H9 (cell line): ENCODE data around the gene COMT. TPM values are rescaled to one million over a fixed set of nuclear protein-coding genes. Genes with fewer than 3 reads are reported as not detected.

ENCODE experiments used
- DNase-seq: peaks from one replicate; pipeline ENCODE4 v3.0.0-alpha.2; 2017
- H2AFZ ChIP-seq: one replicate; pipeline ENCODE4 v1.6.1; 2013; ENCODE audit warnings: mild to moderate bottlenecking, low read length, control low read depth, moderate library complexity
- H2AK5ac ChIP-seq: 2 replicates; pipeline ENCODE4 v1.6.1; 2013; ENCODE audit warnings: low read length, control low read depth, mixed read lengths; ENCODE audit not compliant: insufficient read length
- H2BK120ac ChIP-seq: one replicate; pipeline ENCODE4 v1.6.1; 2013; ENCODE audit warnings: low read depth, mild to moderate bottlenecking, low read length, control low read depth, inconsistent platforms; ENCODE audit not compliant: poor library complexity, severe bottlenecking
- H2BK12ac ChIP-seq: 2 replicates; pipeline ENCODE4 v1.6.1; 2013; ENCODE audit warnings: low read length, control low read depth, mixed read lengths, low read depth; ENCODE audit not compliant: insufficient read length
- H2BK15ac ChIP-seq: 2 replicates; pipeline ENCODE4 v1.6.1; 2013; ENCODE audit warnings: low read depth, low read length, control low read depth
- H2BK20ac ChIP-seq: one replicate; pipeline ENCODE4 v1.6.1; 2013; ENCODE audit warnings: low read depth, mild to moderate bottlenecking, low read length, control low read depth, inconsistent platforms; ENCODE audit not compliant: poor library complexity, severe bottlenecking
- H2BK5ac ChIP-seq: 2 replicates; pipeline ENCODE4 v1.6.1; 2013; ENCODE audit warnings: low read length, control low read depth, mixed read lengths; ENCODE audit not compliant: insufficient read length
- H3K14ac ChIP-seq: 2 replicates; pipeline ENCODE4 v1.6.1; 2013; ENCODE audit warnings: low read length, control low read depth; ENCODE audit not compliant: insufficient read depth
- H3K18ac ChIP-seq: 2 replicates; pipeline ENCODE4 v1.6.1; 2013; ENCODE audit warnings: low read depth, mild to moderate bottlenecking, mixed read lengths, low read length, control low read depth; ENCODE audit not compliant: insufficient read length
- H3K23ac ChIP-seq: 2 replicates; pipeline ENCODE4 v1.6.1; 2013; ENCODE audit warnings: low read length, control low read depth, mixed read lengths, low read depth; ENCODE audit not compliant: insufficient read length
- H3K23me2 ChIP-seq: 2 replicates; pipeline ENCODE4 v1.6.1; 2013; ENCODE audit warnings: low read depth, mild to moderate bottlenecking, mixed read lengths, low read length, control low read depth; ENCODE audit not compliant: insufficient read length, poor library complexity, severe bottlenecking
- H3K27ac ChIP-seq: 2 replicates; pipeline ENCODE4 v1.5.1; 2013; ENCODE audit warnings: low read length, control low read depth, mixed read lengths, low read depth; ENCODE audit not compliant: insufficient read length
- H3K27me3 ChIP-seq: 2 replicates; pipeline ENCODE4 v1.6.1; 2013; ENCODE audit warnings: low read length, control low read depth, inconsistent platforms; ENCODE audit not compliant: insufficient read depth
- H3K4ac ChIP-seq: 2 replicates; pipeline ENCODE4 v1.6.1; 2013; ENCODE audit warnings: low read depth, mild to moderate bottlenecking, control low read depth, inconsistent platforms, low read length, moderate library complexity
- H3K4me1 ChIP-seq: 2 replicates; pipeline ENCODE4 v1.6.1; 2013; ENCODE audit warnings: low read length, control low read depth, inconsistent platforms; ENCODE audit not compliant: insufficient read depth
- H3K4me2 ChIP-seq: 2 replicates; pipeline ENCODE4 v1.6.1; 2013; ENCODE audit warnings: low read length, control low read depth, mixed read lengths; ENCODE audit not compliant: insufficient read length, insufficient read depth
- H3K56ac ChIP-seq: 2 replicates; pipeline ENCODE4 v1.6.1; 2013; ENCODE audit warnings: low read depth, mild to moderate bottlenecking, mixed read lengths, low read length, control low read depth; ENCODE audit not compliant: insufficient read length
- H3K79me1 ChIP-seq: 2 replicates; pipeline ENCODE4 v1.6.1; 2013; ENCODE audit warnings: low read depth, mild to moderate bottlenecking, moderate library complexity, low read length, control low read depth, inconsistent platforms; ENCODE audit not compliant: insufficient read depth, poor library complexity, severe bottlenecking
- H3K79me2 ChIP-seq: 2 replicates; pipeline ENCODE4 v1.6.1; 2013; ENCODE audit warnings: low read length, control low read depth, inconsistent platforms; ENCODE audit not compliant: insufficient read depth
- H3K9ac ChIP-seq: 2 replicates; pipeline ENCODE4 v1.6.1; 2013; ENCODE audit warnings: low read length, control low read depth, mixed read lengths; ENCODE audit not compliant: insufficient read length; ENCODE audit errors: extremely low read depth
- H3K9me3 ChIP-seq: one replicate; pipeline ENCODE4 v1.6.1; 2013; ENCODE audit warnings: low read depth, low read length, inconsistent platforms; ENCODE audit not compliant: control insufficient read depth
- H3T11ph ChIP-seq: one replicate; pipeline ENCODE4 v1.6.1; 2013; ENCODE audit warnings: mild to moderate bottlenecking, low read length, control low read depth, inconsistent platforms
- H4K20me1 ChIP-seq: one replicate; pipeline ENCODE4 v1.6.1; 2013; ENCODE audit not compliant: control insufficient read depth, insufficient read length, insufficient read depth
- H4K5ac ChIP-seq: 2 replicates; pipeline ENCODE4 v1.6.1; 2013; ENCODE audit warnings: low read depth, mild to moderate bottlenecking, mixed read lengths, low read length, control low read depth; ENCODE audit not compliant: insufficient read length
- H4K8ac ChIP-seq: replicated peaks from 2 replicates; pipeline ENCODE4 v1.6.1; 2013; ENCODE audit warnings: low read length, control low read depth, mixed read lengths, low read depth; ENCODE audit not compliant: insufficient read length
- H4K91ac ChIP-seq: 2 replicates; pipeline ENCODE4 v1.6.1; 2013; ENCODE audit warnings: low read depth, mild to moderate bottlenecking, moderate library complexity, mixed read lengths, low read length, control low read depth; ENCODE audit not compliant: insufficient read length
- H3K27ac Mint-ChIP-seq, 3 experiments: 2 replicates in 2 of 3; 3 replicates in 1 of 3; pipeline ENCODE4 v1.8.0; 2020 to 2021; ENCODE audit warnings: mixed read lengths in 3 of 3, mild to moderate bottlenecking in 1 of 3, moderate library complexity in 1 of 3
- H3K27me3 Mint-ChIP-seq: 2 replicates; pipeline ENCODE4 v1.8.0; 2021; ENCODE audit warnings: low read depth, mild to moderate bottlenecking, moderate library complexity, mixed read lengths
- H3K36me3 Mint-ChIP-seq, 3 experiments: 2 replicates in 2 of 3; 3 replicates in 1 of 3; pipeline ENCODE4 v1.8.0; 2020 to 2021; ENCODE audit warnings: low read depth in 3 of 3, mixed read lengths in 3 of 3; ENCODE audit not compliant: insufficient read depth in 1 of 3
- H3K4me1 Mint-ChIP-seq, 2 experiments: 2 replicates each; pipeline ENCODE4 v1.8.0; 2020; ENCODE audit warnings: mixed read lengths in 2 of 2
- H3K4me3 Mint-ChIP-seq, 2 experiments: 2 replicates in 1 of 2; 3 replicates in 1 of 2; pipeline ENCODE4 v1.8.0; 2020 to 2021; ENCODE audit warnings: mild to moderate bottlenecking in 2 of 2, mixed read lengths in 2 of 2, moderate library complexity in 1 of 2
- H3K9me3 Mint-ChIP-seq, 2 experiments: 2 replicates in 1 of 2; 3 replicates in 1 of 2; pipeline ENCODE4 v1.8.0; 2020; ENCODE audit warnings: mild to moderate bottlenecking in 2 of 2, mixed read lengths in 2 of 2, moderate library complexity in 1 of 2
- WGBS: extraction: QIAGEN DNeasy Blood & Tissue Kit; methylation state at CpG from one replicate; pipeline ENCODE4 v1.1.7; 2013; ENCODE audit warnings: missing lambda C conversion rate, low lambda C conversion rate, mixed read lengths; ENCODE audit not compliant: insufficient read length; ENCODE audit errors: extremely low coverage; 5-methylcytosine and 5-hydroxymethylcytosine counted together
- total RNA-seq: library from RNA; stranded (reverse); gene quantifications from 2 replicates; pipeline ENCODE4 v1.2.1, GENCODE V29; 2021
- TF ChIP-seq, protein P1 (sequence below): fragments of 200-600 bp; sonication (generic); conservative IDR thresholded peaks from 3 replicates; pipeline ENCODE4 v1.8.0; 2021; ENCODE audit warnings: antibody characterized with exemption, mild to moderate bottlenecking

Gene COMT
- total RNA-seq, 1 experiment from 2014 or later = 42.2 TPM

DNA sequence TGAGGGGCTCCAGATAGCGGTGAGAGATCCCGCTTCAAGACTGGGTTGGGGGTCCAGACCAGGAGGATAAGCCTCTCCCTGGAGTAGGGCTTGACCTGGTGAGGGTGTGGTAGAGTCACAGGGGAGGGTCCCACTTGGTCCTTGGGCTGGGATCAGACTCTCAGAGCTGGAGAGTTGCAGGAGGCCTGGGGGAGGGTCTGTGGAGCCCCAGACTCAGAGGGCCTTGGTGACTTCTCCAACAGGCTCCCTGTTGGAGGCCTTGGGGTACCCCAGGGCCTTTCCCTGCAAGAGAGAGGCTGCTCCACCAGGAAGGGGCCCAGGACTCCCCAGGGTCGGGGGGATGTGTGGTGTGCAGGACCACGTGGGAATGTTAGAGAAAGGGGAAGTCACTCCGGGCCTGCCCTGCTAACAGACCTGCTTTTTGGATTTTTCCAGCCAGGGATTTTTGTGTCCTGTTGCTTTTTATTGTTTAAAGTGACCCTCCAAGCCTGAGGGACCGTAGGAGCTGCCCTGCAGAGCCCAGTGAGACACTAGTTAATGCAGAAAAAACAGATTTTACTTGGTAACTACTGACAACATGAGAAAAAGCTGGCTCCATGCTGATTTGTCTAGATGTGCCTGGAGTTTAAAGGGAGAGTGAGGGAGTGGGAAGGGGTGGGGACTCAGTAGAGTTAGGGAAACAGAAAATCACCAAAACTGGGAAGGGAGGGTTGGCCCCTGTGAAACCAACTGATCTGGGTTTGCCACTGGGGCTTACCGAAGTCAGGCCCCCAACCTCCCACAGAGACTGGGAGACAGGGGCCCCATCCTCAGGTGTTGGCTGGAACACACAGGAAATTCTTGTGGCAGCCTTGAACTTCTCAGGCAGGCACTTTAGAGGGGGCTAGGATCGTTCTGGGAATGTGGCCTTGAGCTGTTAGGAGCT is 847 bp downstream of the COMT start:
- Histone ChIP-seq H3T11ph (no peak overlapping the region), H3K27ac (no peak overlapping the region), H2BK15ac (no peak overlapping the region), H2BK12ac (no peak overlapping the region), H2AK5ac (no peak overlapping the region), H4K8ac (no peak overlapping the region), H3K4ac (no peak overlapping the region), H4K91ac (no peak overlapping the region), H2BK120ac (no peak overlapping the region), H3K23me2 (no peaks in the 10 kb centered on the region), H3K9me3 (no peaks in the 10 kb centered on the region), H4K5ac (no peak overlapping the region), H3K18ac (peak overlapping the region; percentile 72), H3K79me1 (no peaks in the 10 kb centered on the region), H3K27me3 (no peaks in the 10 kb centered on the region), H2BK5ac (no peak overlapping the region), H3K9ac (no peak overlapping the region), H3K4me2 (peak overlapping the region; percentile 8), H2BK20ac (no peak overlapping the region), H2AFZ (no peak overlapping the region), H3K23ac (no peak overlapping the region), H4K20me1 (no peaks in the 10 kb centered on the region), H3K56ac (no peak overlapping the region), H3K79me2 (no peaks in the 10 kb centered on the region), H3K14ac (peak overlapping the region; percentile 74), H3K4me1 (peaks cover 2% of the 10 kb centered on the region; the same call in 1 of the 2 replicates)
- TF ChIP-seq, protein P1, sequence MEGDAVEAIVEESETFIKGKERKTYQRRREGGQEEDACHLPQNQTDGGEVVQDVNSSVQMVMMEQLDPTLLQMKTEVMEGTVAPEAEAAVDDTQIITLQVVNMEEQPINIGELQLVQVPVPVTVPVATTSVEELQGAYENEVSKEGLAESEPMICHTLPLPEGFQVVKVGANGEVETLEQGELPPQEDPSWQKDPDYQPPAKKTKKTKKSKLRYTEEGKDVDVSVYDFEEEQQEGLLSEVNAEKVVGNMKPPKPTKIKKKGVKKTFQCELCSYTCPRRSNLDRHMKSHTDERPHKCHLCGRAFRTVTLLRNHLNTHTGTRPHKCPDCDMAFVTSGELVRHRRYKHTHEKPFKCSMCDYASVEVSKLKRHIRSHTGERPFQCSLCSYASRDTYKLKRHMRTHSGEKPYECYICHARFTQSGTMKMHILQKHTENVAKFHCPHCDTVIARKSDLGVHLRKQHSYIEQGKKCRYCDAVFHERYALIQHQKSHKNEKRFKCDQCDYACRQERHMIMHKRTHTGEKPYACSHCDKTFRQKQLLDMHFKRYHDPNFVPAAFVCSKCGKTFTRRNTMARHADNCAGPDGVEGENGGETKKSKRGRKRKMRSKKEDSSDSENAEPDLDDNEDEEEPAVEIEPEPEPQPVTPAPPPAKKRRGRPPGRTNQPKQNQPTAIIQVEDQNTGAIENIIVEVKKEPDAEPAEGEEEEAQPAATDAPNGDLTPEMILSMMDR = no peak
- no peaks in the 10 kb centered on the region; the same call in 1 of the 2 replicates for H3K27me3 Mint-ChIP-seq
- DNase-seq = peak; percentile 26
- H3K4me3 Mint-ChIP-seq = peak overlapping the region; percentile 77 to 88
- WGBS = no CpG with 5 or more reads among the region's 8 CpGs
- H3K9me3 Mint-ChIP-seq = no peaks in the 10 kb centered on the region
- H3K36me3 Mint-ChIP-seq = peaks cover 1 to 5% (median 5%) of the 10 kb centered on the region in 3 experiments; a peak in 5 of 7 replicates
- peak overlapping the region; percentile 72 to 97 (median 88); a peak in 6 of 7 replicates for H3K27ac Mint-ChIP-seq
- peaks cover 30 to 31% of the 10 kb centered on the region in 2 experiments for H3K4me1 Mint-ChIP-seq
